IMR-90 (cell line): ENCODE measurements around the gene IL22. TPM values are rescaled to one million over a fixed set of nuclear protein-coding genes. Genes with fewer than 3 reads are reported as not detected.

Source experiments
- ATAC-seq: fragments of 200-7000 bp; cut with Tn5 transposase; 2 replicates; pipeline ENCODE4 v1.9.1; 2020; ENCODE audit warnings: low read depth, mild to moderate bottlenecking, moderate library complexity
- BruUV-seq: library from RNA; stranded (reverse); fragments of 400-500 nt; replicated peaks from 2 replicates; lab custom pipeline; 2021; lab: Mats Ljungman, UMichigan
- CTCF ChIA-PET: fragments of 300-600 bp; formaldehyde crosslinking; extraction: SDS; loops from one replicate; lab custom pipeline; 2021; ENCODE audit warnings: antibody characterized with exemption; lab: Yijun Ruan, JAX
- POLR2A ChIA-PET: fragments of 300-600 bp; sonication (Branson Sonifier 250); formaldehyde crosslinking; loops from one replicate; lab custom pipeline; 2022; ENCODE audit warnings: antibody characterized with exemption; ENCODE audit not compliant: unreplicated experiment; lab: Charles Lee
- DNase-seq: peaks from one replicate; pipeline ENCODE4 v3.0.0; 2013
- H2AFZ ChIP-seq: replicated peaks from 2 replicates; pipeline ENCODE3; 2013; ENCODE audit warnings: low read length, mild to moderate bottlenecking; ENCODE audit not compliant: poor library complexity
- H2AK5ac ChIP-seq: 2 replicates; pipeline ENCODE4 v1.6.1; 2013; ENCODE audit warnings: low read depth, low read length, inconsistent platforms
- H2AK9ac ChIP-seq: replicated peaks from 2 replicates; pipeline ENCODE3; 2013; ENCODE audit warnings: mild to moderate bottlenecking, low read depth, low read length, moderate library complexity; ENCODE audit not compliant: poor library complexity
- H2BK120ac ChIP-seq: 2 replicates; pipeline ENCODE4 v1.6.1; 2013; ENCODE audit warnings: low read depth, low read length, inconsistent platforms
- H2BK15ac ChIP-seq: 3 replicates; pipeline ENCODE4 v1.6.1; 2013; ENCODE audit warnings: low read depth, low read length, inconsistent platforms
- H2BK20ac ChIP-seq: 2 replicates; pipeline ENCODE4 v1.6.1; 2013; ENCODE audit warnings: low read depth, mild to moderate bottlenecking, inconsistent platforms, low read length, moderate library complexity
- H2BK5ac ChIP-seq: 2 replicates; pipeline ENCODE4 v1.6.1; 2013; ENCODE audit warnings: mild to moderate bottlenecking, low read depth, low read length, inconsistent platforms; ENCODE audit not compliant: poor library complexity, severe bottlenecking
- H3K14ac ChIP-seq: replicated peaks from 2 replicates; pipeline ENCODE4 v1.6.1; 2013; ENCODE audit warnings: low read depth, low read length, inconsistent platforms
- H3K18ac ChIP-seq: 2 replicates; pipeline ENCODE4 v1.6.1; 2013; ENCODE audit warnings: low read depth, low read length, control low read depth
- H3K23ac ChIP-seq: 2 replicates; pipeline ENCODE4 v1.6.1; 2013; ENCODE audit warnings: low read depth, low read length, inconsistent platforms
- H3K27ac ChIP-seq: 2 replicates; pipeline ENCODE4 v1.5.1; 2013; ENCODE audit warnings: mild to moderate bottlenecking, control low read depth, low read length; ENCODE audit not compliant: insufficient read depth
- H3K27me3 ChIP-seq: 2 replicates; pipeline ENCODE4 v1.6.1; 2013; ENCODE audit warnings: low read length; ENCODE audit not compliant: control insufficient read depth, insufficient read depth
- H3K36me3 ChIP-seq: 2 replicates; pipeline ENCODE4 v1.6.1; 2013; ENCODE audit warnings: low read length, mixed read lengths; ENCODE audit not compliant: control insufficient read depth, insufficient read depth
- H3K4ac ChIP-seq: 2 replicates; pipeline ENCODE4 v1.6.1; 2013; ENCODE audit warnings: low read depth, low read length, inconsistent platforms
- H3K4me1 ChIP-seq: 2 replicates; pipeline ENCODE4 v1.6.1; 2013; ENCODE audit warnings: low read length, mixed read lengths; ENCODE audit not compliant: control insufficient read depth, insufficient read depth
- H3K4me2 ChIP-seq: 2 replicates; pipeline ENCODE4 v1.6.1; 2013; ENCODE audit warnings: low read depth, mild to moderate bottlenecking, control low read depth, low read length, moderate library complexity
- H3K4me3 ChIP-seq: 2 replicates; pipeline ENCODE4 v1.5.1; 2013; ENCODE audit warnings: low read depth, mild to moderate bottlenecking, control low read depth, low read length, moderate library complexity; ENCODE audit not compliant: insufficient read depth
- H3K56ac ChIP-seq: 2 replicates; pipeline ENCODE4 v1.6.1; 2013; ENCODE audit warnings: low read length, inconsistent platforms; ENCODE audit not compliant: insufficient read depth; ENCODE audit errors: extremely low read depth
- H3K79me1 ChIP-seq, 2 experiments: 2 replicates each; pipeline ENCODE4 v1.6.1; 2013; ENCODE audit warnings: low read length in 2 of 2, inconsistent platforms in 1 of 2, low read depth in 1 of 2
- H3K9ac ChIP-seq: 2 replicates; pipeline ENCODE4 v1.6.1; 2013; ENCODE audit warnings: low read depth, low read length, control low read depth
- H3K9me1 ChIP-seq: 2 replicates; pipeline ENCODE4 v1.6.1; 2013; ENCODE audit warnings: low read length, inconsistent platforms; ENCODE audit not compliant: insufficient read depth
- H3K9me3 ChIP-seq: 2 replicates; pipeline ENCODE4 v1.6.1; 2013; ENCODE audit warnings: low read length; ENCODE audit not compliant: control insufficient read depth, insufficient read depth
- H4K20me1 ChIP-seq: 2 replicates; pipeline ENCODE4 v1.6.1; 2013; ENCODE audit warnings: low read length, inconsistent platforms; ENCODE audit not compliant: insufficient read depth
- H4K5ac ChIP-seq: 2 replicates; pipeline ENCODE4 v1.6.1; 2013; ENCODE audit warnings: mild to moderate bottlenecking, low read depth, low read length, control low read depth
- H4K8ac ChIP-seq, 2 experiments: 2 replicates each; pipeline ENCODE4 v1.6.1; 2013; ENCODE audit warnings: low read depth in 2 of 2, low read length in 2 of 2, control low read depth in 1 of 2, inconsistent platforms in 1 of 2
- H4K91ac ChIP-seq: 2 replicates; pipeline ENCODE4 v1.6.1; 2013; ENCODE audit warnings: low read depth, low read length, inconsistent platforms; ENCODE audit not compliant: insufficient read depth
- CEBPB ChIP-seq: IDR thresholded peaks from 2 replicates; pipeline ENCODE4 v1.6.1; 2012; ENCODE audit warnings: low read depth, low read length, improper control_type of control experiment
- WGBS, 2 experiments: methylation state at CpG; one replicate each; pipeline versions ENCODE4 v1.1.5 to v1.1.7; 2013; ENCODE audit warnings: missing lambda C conversion rate in 2 of 2; ENCODE audit not compliant: insufficient read length in 1 of 2; ENCODE audit errors: extremely low coverage in 2 of 2; 5-methylcytosine and 5-hydroxymethylcytosine counted together
- dilution Hi-C: fragments of 300-500 bp; cut with HindIII; formaldehyde crosslinking; loops from one replicate; pipeline ENCODE4 v1.14.3; 2018; ENCODE audit warnings: low sequenced_read_pairs; ENCODE audit not compliant: unreplicated experiment
- in situ Hi-C: fragments of 300-500 bp; cut with MboI; formaldehyde crosslinking; loops from 3 replicates; pipeline ENCODE4 v1.14.3; 2019; ENCODE audit warnings: low sequenced_read_pairs, inconsistent platforms, mixed read lengths
- intact Hi-C: fragments of 100-400 bp; cut with micrococcal nuclease; formaldehyde crosslinking; loops from 2 replicates; pipeline ENCODE4 v1.10.0; 2022
- polyA plus RNA-seq, 3 experiments: library from polyadenylated mRNA; depleted of rRNA; stranded (reverse); fragments of >200 nt; gene quantifications; 2 replicates each; pipeline ENCODE4 v1.2.3, GENCODE V29; 2012; ENCODE audit warnings: low replicate concordance in 1 of 3
- total RNA-seq: library from RNA; depleted of rRNA; stranded (reverse); fragments of >200 nt; gene quantifications from 2 replicates; pipeline ENCODE4 v1.2.3, GENCODE V29; 2012
- TF ChIP-seq, protein P1 (sequence below): conservative IDR thresholded peaks from 2 replicates; pipeline ENCODE4 v1.5.1; 2012; ENCODE audit warnings: mild to moderate bottlenecking, low read depth, low read length, improper control_type of control experiment

IL22 gene
- total and polyA plus RNA-seq, 2 of the 4 experiments (the other 2 are of a cell fraction), result not detected

DNA sequence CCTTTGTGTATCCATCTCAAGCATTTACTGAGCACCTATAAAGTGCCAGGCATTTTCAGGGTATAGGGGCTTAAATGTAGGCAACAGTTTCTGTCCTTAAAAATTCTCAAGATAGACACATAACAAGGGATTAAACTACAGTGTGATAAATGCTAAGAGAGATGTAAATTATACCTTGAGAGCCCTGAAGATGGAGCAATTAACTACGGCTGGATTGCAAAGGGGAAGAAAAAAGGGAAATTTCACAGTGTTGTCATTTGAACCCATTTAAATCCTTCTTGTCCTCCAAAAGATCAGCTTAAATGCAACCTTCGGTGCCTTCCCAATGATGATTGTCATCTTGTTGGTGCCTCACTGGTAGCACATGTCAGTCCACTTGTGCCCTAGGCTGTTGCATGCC is 16.3 kb downstream of the IL22 start:
- Histone ChIP-seq H2BK15ac (no peak overlapping the region), H4K8ac (no peak overlapping the region), H3K27ac (no peak overlapping the region), H3K27me3 (peaks cover 6% of the 10 kb centered on the region; the same call in 1 of the 2 replicates), H3K23ac (no peak overlapping the region), H4K91ac (peak overlapping the region; percentile 37; the same call in 1 of the 2 replicates), H4K20me1 (no peaks in the 10 kb centered on the region), H3K4me2 (peak overlapping the region; percentile 62; the same call in 1 of the 2 replicates), H3K18ac (peak overlapping the region; percentile 31; the same call in 1 of the 2 replicates), H3K9ac (no peak overlapping the region), H2AFZ (peak overlapping the region; percentile 49), H2AK9ac (no peak overlapping the region), H3K79me1 (no peaks in the 10 kb centered on the region), H2BK5ac (no peak overlapping the region), H2AK5ac (no peak overlapping the region), H3K4me1 (peaks cover 8% of the 10 kb centered on the region), H2BK20ac (no peak overlapping the region), H3K36me3 (no peaks in the 10 kb centered on the region), H3K14ac (peak overlapping the region; percentile 52; the same call in 1 of the 2 replicates), H3K9me1 (0 out of 2 replicates have a peak, but pooled peaks cover 5% of the 10 kb centered on the region), H3K56ac (no peak overlapping the region), H3K4me3 (no peak overlapping the region), H3K9me3 (no peaks in the 10 kb centered on the region), H4K5ac (no peak overlapping the region), H3K4ac (0 out of 2 replicates have a peak overlapping the region, but pooled peaks have one; percentile 2), H2BK120ac (no peak overlapping the region)
- ChIA-PET CTCF (no interaction called here), POLR2A (no interaction called here)
- dilution Hi-C loops (no loop called here), intact Hi-C loops (loop anchor here (1.0 kb wide), 1 partner anchor 80 kb away; no protein-coding TSS in a partner anchor), in situ Hi-C loops (no loop called here)
- no TSS peak for BruUV-seq
- 100% methylated on average over 1 of the region's 2 CpGs; no CpG with 5 or more reads in 1 of the 2 experiments for WGBS, 2 experiments
- ATAC-seq (no peak), DNase-seq (no peak)
- TF ChIP-seq CEBPB, result no peak
- TF ChIP-seq, protein P1, sequence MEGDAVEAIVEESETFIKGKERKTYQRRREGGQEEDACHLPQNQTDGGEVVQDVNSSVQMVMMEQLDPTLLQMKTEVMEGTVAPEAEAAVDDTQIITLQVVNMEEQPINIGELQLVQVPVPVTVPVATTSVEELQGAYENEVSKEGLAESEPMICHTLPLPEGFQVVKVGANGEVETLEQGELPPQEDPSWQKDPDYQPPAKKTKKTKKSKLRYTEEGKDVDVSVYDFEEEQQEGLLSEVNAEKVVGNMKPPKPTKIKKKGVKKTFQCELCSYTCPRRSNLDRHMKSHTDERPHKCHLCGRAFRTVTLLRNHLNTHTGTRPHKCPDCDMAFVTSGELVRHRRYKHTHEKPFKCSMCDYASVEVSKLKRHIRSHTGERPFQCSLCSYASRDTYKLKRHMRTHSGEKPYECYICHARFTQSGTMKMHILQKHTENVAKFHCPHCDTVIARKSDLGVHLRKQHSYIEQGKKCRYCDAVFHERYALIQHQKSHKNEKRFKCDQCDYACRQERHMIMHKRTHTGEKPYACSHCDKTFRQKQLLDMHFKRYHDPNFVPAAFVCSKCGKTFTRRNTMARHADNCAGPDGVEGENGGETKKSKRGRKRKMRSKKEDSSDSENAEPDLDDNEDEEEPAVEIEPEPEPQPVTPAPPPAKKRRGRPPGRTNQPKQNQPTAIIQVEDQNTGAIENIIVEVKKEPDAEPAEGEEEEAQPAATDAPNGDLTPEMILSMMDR, result peak; percentile 34
